Right atrium auricular region (tissue), 2 donors: ENCODE measurements around the gene SPTLC2. TPM values are rescaled to one million over a fixed set of nuclear protein-coding genes. Genes with fewer than 3 reads are reported as not detected.
"Not testable (repeated sequence)": the region's sequence is repeated elsewhere in the genome, so short reads cannot be mapped to it uniquely, and the experiment has no call there.

Experiments used
- DNase-seq: peaks from one replicate; pipeline ENCODE4 v3.0.0-alpha.2; 2019; ENCODE audit warnings: low spot score
- H3K27ac ChIP-seq, 2 donors: fragments of 200-600 bp; sonication (generic); 1 replicate in 1 of 2; 2 replicates in 1 of 2; pipeline ENCODE4 v1.5.1; 2016 to 2019
- H3K27me3 ChIP-seq, 2 donors: fragments of 200-600 bp; sonication (generic); one replicate each; pipeline versions ENCODE4 v1.5.1 to v1.6.0; 2017 to 2019
- H3K36me3 ChIP-seq: fragments of 200-600 bp; sonication (generic); one replicate; pipeline ENCODE4 v1.5.1; 2016
- H3K4me1 ChIP-seq, 2 donors: fragments of 200-600 bp; sonication (generic); one replicate each; pipeline versions ENCODE4 v1.5.1 to v1.6.0; 2017 to 2019
- H3K4me3 ChIP-seq, 2 donors: fragments of 200-600 bp; sonication (generic); 1 replicate in 1 of 2; 2 replicates in 1 of 2; pipeline ENCODE4 v1.5.1; 2017 to 2019; ENCODE audit warnings: mild to moderate bottlenecking in 1 of 2, moderate library complexity in 1 of 2
- H3K9me3 ChIP-seq, 2 donors: fragments of 200-600 bp; sonication (generic); one replicate each; pipeline ENCODE4 v1.5.1; 2019
- total RNA-seq, 2 donors: library from RNA; depleted of rRNA; stranded (reverse); fragments of >200 nt; gene quantifications; one replicate each; pipeline ENCODE4 v1.1.0, GENCODE V29; 2016
- TF ChIP-seq, protein P1 (sequence below), 2 donors: fragments of 200-600 bp; sonication (generic); IDR thresholded peaks; one replicate each; pipeline ENCODE4 v1.5.1; 2019; ENCODE audit warnings: antibody characterized with exemption in 2 of 2

Gene SPTLC2
- total RNA-seq, 2 donors from 2014 or later: 11.3 to 14.0 TPM

DNA sequence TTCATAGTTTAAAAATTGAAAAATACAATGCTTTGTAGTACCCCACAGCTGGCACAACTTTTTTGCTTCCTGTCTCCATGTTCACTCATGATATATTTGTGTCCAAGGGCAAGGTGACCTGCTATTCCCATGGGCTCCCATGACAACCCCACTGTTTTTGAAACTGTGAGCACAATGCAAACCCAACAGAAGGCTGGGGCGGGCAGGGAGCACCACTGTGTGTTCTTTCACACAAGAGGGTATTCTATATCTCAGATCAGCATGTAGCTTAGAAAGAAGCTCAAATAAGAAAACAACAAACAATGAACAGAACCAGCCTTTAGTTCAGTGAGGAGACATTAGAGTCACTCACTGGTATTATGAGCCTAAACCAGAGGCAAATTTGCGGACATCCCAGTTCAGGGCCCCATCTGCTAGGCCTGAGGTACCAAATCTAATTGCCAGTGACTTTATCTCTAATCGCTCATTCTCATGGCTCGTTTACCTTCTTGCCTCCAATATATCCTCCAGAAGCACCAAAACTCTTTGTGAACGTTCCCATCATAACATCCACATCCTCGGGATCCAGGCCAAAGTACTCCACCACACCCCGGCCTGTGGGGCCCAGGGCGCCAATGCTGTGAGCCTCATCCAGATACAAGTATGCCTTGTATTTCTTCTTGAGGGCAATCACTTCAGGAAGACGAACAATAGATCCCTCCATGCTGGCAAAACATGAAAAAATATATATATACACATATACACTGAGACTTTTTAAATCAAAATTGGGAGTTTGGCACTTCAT lies 61.4 kb downstream of the SPTLC2 start:
- Histone ChIP-seq H3K9me3 (no peaks in the 10 kb centered on the region), H3K36me3 (peaks cover 25% of the 10 kb centered on the region), H3K4me3 (no peak overlapping the region), H3K27me3 (no peaks in the 10 kb centered on the region), H3K27ac (peak overlapping the region in 1 of 2 donors; percentile 28), H3K4me1 (peaks cover 0 to 4% of the 10 kb centered on the region in 2 donors)
- no peak for DNase-seq
- TF ChIP-seq, protein P1, sequence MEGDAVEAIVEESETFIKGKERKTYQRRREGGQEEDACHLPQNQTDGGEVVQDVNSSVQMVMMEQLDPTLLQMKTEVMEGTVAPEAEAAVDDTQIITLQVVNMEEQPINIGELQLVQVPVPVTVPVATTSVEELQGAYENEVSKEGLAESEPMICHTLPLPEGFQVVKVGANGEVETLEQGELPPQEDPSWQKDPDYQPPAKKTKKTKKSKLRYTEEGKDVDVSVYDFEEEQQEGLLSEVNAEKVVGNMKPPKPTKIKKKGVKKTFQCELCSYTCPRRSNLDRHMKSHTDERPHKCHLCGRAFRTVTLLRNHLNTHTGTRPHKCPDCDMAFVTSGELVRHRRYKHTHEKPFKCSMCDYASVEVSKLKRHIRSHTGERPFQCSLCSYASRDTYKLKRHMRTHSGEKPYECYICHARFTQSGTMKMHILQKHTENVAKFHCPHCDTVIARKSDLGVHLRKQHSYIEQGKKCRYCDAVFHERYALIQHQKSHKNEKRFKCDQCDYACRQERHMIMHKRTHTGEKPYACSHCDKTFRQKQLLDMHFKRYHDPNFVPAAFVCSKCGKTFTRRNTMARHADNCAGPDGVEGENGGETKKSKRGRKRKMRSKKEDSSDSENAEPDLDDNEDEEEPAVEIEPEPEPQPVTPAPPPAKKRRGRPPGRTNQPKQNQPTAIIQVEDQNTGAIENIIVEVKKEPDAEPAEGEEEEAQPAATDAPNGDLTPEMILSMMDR (IDR thresholded peaks at IDR 0.05): no peak

DNA sequence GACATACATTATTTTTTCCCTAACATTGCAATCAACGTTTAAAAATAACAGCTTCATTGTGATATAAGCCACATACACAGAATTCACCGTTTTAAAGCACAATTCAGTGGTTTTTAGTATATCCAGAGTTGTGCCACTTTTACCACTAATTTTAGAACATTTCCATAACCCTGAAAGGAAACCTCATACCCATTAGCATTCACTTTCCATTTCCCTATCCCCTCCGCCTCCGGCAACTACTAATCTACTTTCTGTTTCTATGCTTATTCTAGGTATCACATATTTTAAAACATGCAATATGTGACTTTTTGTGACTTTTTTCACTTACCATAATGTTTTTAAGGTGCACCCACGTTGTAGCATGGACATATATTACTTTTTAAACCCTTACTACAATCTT lies 62.2 kb downstream of the SPTLC2 start:
- DNase-seq: no peak
- TF ChIP-seq, protein P1 (IDR thresholded peaks at IDR 0.05): no peak
- H3K4me1 ChIP-seq: peaks cover 0 to 4% of the 10 kb centered on the region in 2 donors
- no peaks in the 10 kb centered on the region for H3K9me3 ChIP-seq
- H3K4me3 ChIP-seq: no peak overlapping the region
- H3K36me3 ChIP-seq: peaks cover 25% of the 10 kb centered on the region
- H3K27ac ChIP-seq: no peak overlapping the region
- H3K27me3 ChIP-seq: no peaks in the 10 kb centered on the region

DNA sequence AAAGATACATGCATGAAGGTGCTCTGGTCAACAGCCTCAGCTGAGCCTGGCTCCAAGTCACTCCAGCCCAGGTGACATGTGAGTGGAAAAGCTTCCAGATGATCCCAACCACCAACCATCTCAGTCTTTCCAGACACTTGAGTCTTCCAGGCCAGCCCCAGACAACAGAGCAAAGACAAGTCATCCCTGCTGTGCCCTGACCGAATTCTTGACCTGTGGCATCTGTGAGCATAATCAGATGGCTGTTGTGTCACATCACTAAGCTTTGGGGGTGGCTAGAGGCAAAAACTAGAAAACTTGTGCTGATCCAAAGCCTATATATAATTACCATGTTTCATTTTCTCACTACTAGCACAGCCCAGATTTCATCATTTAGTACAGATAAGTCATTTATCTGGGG lies 67.0 kb downstream of the SPTLC2 start:
- DNase-seq: no peak
- TF ChIP-seq, protein P1 (IDR thresholded peaks at IDR 0.05): no peak
- Histone ChIP-seq H3K9me3 (no peaks in the 10 kb centered on the region), H3K36me3 (peaks cover 31% of the 10 kb centered on the region), H3K27me3 (no peaks in the 10 kb centered on the region), H3K4me1 (no peaks in the 10 kb centered on the region), H3K4me3 (no peak overlapping the region), H3K27ac (no peak overlapping the region)

DNA sequence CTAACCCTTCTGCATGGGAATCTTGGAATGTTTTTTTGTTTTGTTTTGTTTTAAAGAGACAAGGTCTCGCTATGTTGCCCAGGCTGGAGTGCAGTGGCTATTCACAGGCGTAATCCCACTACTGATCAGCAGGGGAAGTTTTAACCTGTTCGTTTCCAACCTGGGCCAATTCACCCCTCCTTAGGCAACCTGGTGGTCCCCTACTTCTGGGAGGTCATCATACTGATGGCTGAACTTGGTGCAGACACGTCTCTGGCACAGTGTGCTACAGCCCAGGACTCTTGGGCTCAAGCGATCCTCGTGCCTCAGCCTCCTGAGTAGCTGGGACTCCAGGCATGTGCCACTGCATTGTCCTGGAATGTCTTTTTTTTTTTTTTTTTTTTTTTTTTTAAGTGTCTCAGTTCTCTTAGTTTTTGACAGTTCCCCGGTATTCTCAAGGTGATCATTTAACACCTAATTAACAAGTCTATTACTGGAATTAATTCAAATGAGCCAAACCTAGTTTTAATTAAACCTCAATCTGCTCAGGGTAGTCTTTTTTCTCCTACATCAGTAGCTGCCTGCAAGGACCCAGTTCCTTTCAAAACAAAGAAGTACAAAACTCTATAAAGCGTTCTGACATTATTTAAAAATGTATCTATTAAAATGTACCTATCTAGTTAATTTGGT lies 68.8 kb downstream of the SPTLC2 start:
- TF ChIP-seq, protein P1 (IDR thresholded peaks at IDR 0.05): no peak
- H3K27ac ChIP-seq: no peak overlapping the region
- no peak overlapping the region for H3K4me3 ChIP-seq
- H3K36me3 ChIP-seq: peaks cover 31% of the 10 kb centered on the region
- no peaks in the 10 kb centered on the region for H3K9me3 ChIP-seq
- DNase-seq: no peak
- peaks cover 0 to 14% of the 10 kb centered on the region in 2 donors for H3K4me1 ChIP-seq
- no peaks in the 10 kb centered on the region for H3K27me3 ChIP-seq

DNA sequence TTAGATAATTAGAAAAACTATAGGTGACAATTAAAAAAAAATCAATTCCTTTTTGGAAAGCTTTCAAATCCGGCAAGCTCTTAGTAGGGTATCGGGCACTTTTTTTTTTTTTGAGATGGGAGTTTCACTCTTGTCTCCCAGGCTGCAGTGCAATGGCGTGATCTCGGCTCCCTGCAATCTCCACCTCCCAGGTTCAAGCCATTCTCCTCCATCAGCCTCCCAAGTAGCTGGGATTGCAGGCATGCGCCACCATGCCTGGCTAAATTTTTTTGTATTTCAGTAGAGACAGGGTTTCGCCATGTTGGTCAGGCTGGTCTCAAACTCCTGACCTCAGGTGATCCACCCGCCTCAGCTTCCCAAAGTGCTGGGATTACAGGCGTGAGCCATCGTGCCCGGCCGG lies 71.3 kb downstream of the SPTLC2 start:
- not testable (repeated sequence) for H3K4me3 ChIP-seq, H3K27me3 ChIP-seq, H3K27ac ChIP-seq, H3K9me3 ChIP-seq, DNase-seq
- Histone ChIP-seq H3K4me1 (peaks cover 0 to 17% of the 10 kb centered on the region in 2 donors), H3K36me3 (peaks cover 21% of the 10 kb centered on the region)

DNA sequence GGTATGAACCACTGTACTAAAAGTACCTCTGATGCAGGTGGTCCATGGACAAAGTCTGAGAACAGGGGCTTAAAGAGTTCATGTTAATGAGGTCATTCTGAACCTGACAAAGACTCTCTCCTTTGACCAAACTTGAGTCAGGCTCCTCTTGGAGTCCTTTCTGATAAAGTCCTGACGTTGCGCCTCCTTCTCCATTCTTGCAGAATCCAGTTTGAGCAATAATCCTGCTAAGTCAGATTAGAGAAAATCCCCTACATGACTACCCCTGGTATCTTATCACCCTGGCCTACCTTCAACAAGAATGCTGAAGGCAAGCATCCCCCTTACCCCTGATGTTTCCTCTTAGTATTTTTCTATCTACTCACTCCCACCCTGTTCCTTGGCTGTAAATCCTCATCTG lies 71.9 kb downstream of the SPTLC2 start:
- H3K9me3 ChIP-seq: no peaks in the 10 kb centered on the region
- H3K27ac ChIP-seq: no peak overlapping the region
- no peaks in the 10 kb centered on the region for H3K27me3 ChIP-seq
- no peak overlapping the region for H3K4me3 ChIP-seq
- no peak for DNase-seq
- H3K36me3 ChIP-seq: peaks cover 18% of the 10 kb centered on the region
- peaks cover 0 to 17% of the 10 kb centered on the region in 2 donors for H3K4me1 ChIP-seq
- TF ChIP-seq, protein P1 (IDR thresholded peaks at IDR 0.05): no peak
